Peyer's patch (tissue), 4 donors: Measurements from ENCODE around the gene LZTS2.

Experiments
- POLR2A ChIP-seq, 2 donors: fragments of 450-650 bp; IDR thresholded peaks; one replicate each; pipeline ENCODE4 v1.5.1; 2017; ENCODE audit warnings: antibody characterized with exemption in 2 of 2, mild to moderate bottlenecking in 2 of 2, moderate library complexity in 2 of 2
- TF ChIP-seq, protein P1 (sequence below), 6 experiments: fragments of 450-650 bp in 4 of 6; fragments of 200-600 bp in 2 of 6; sonication (generic) in 1 of 6; IDR thresholded peaks; one replicate each; pipeline ENCODE4 v1.5.1; 2017 to 2019; ENCODE audit warnings: antibody characterized with exemption in 6 of 6, mild to moderate bottlenecking in 3 of 6, moderate library complexity in 1 of 6

DNA sequence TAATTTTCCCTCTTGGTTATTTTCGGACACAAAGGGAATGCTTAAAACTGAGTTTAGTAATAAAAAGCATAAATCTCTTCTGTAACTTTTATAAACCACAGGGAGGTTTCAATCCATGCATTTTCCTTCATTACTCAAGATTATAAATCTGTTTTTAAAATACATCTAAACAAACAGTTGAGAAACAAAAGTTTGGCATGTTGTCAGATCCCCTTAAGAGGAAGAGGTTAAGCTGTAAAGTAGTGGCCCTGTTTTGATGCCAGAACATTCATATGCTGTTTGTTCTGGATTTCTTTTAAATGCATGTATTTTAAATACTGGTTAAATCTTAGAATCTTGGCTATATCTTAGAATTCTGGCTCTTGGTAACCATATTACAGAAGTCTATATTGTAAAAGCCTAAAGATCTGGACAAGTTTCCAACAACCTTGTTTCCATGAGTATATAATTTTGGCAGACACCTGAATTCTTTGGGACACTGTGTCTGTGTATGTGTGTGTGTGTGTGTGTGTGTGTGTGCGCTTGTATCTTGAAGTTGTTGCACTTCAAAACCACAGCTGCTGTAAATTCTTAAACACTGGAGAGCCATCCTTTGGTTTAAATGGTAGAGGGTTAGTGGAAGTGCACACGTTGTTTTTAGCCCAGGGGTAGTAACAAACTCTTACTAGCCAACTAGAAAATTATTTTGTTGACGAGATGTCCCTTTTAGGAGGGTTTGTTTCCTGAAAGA lies 37.1 kb upstream of the LZTS2 start:
- TF ChIP-seq, protein P1, sequence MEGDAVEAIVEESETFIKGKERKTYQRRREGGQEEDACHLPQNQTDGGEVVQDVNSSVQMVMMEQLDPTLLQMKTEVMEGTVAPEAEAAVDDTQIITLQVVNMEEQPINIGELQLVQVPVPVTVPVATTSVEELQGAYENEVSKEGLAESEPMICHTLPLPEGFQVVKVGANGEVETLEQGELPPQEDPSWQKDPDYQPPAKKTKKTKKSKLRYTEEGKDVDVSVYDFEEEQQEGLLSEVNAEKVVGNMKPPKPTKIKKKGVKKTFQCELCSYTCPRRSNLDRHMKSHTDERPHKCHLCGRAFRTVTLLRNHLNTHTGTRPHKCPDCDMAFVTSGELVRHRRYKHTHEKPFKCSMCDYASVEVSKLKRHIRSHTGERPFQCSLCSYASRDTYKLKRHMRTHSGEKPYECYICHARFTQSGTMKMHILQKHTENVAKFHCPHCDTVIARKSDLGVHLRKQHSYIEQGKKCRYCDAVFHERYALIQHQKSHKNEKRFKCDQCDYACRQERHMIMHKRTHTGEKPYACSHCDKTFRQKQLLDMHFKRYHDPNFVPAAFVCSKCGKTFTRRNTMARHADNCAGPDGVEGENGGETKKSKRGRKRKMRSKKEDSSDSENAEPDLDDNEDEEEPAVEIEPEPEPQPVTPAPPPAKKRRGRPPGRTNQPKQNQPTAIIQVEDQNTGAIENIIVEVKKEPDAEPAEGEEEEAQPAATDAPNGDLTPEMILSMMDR (IDR thresholded peaks at IDR 0.05): no peak
- TF ChIP-seq POLR2A (IDR thresholded peaks at IDR 0.05): no peak
